ENCODE results near the gene HIVEP3. TPM values are rescaled to one million over a fixed set of nuclear protein-coding genes. Genes with fewer than 3 reads are reported as not detected.

The HIVEP3 gene
- total RNA-seq, 4 donors from 2014 or later, result 4.6 to 8.3 (median 6.5) TPM

- H3K27me3 ChIP-seq, result no peaks in the 10 kb centered on the region
- TF ChIP-seq CTCF (IDR thresholded peaks at IDR 0.05), result no peak
- TF ChIP-seq POLR2A (IDR thresholded peaks at IDR 0.05), result no peak
- peak overlapping the region in 1 of 4 donors; percentile 44 for H3K27ac ChIP-seq
- peaks cover 0 to 12% (median 3%) of the 10 kb centered on the region in 4 donors for H3K4me1 ChIP-seq
- no peak overlapping the region for H3K4me3 ChIP-seq
- H3K9me3 ChIP-seq, result no peaks in the 10 kb centered on the region
- DNase-seq, result peak in 1 of 3 donors; percentile 41
- H3K36me3 ChIP-seq, result no peaks in the 10 kb centered on the region
These were observed 295.6 kb downstream of the HIVEP3 start for GRCh38 chr1:41622859-41623732.

GRCh38 chr1:41622402-41622801, 296.3 kb downstream of the HIVEP3 start:
- Histone ChIP-seq H3K4me1 (peaks cover 0 to 12% (median 5%) of the 10 kb centered on the region in 4 donors), H3K4me3 (no peak overlapping the region), H3K36me3 (no peaks in the 10 kb centered on the region), H3K27me3 (no peaks in the 10 kb centered on the region), H3K27ac (no peak overlapping the region), H3K9me3 (no peaks in the 10 kb centered on the region)
- DNase-seq, result no peak
- TF ChIP-seq POLR2A (IDR thresholded peaks at IDR 0.05) (no peak), CTCF (IDR thresholded peaks at IDR 0.05) (no peak)

- H3K4me3 ChIP-seq, result no peak overlapping the region
- TF ChIP-seq POLR2A (IDR thresholded peaks at IDR 0.05), result no peak
- TF ChIP-seq CTCF (IDR thresholded peaks at IDR 0.05), result no peak
- H3K36me3 ChIP-seq, result no peaks in the 10 kb centered on the region
- no peaks in the 10 kb centered on the region for H3K9me3 ChIP-seq
- H3K27me3 ChIP-seq, result no peaks in the 10 kb centered on the region
- H3K27ac ChIP-seq, result no peak overlapping the region
- peaks cover 0 to 12% (median 5%) of the 10 kb centered on the region in 4 donors for H3K4me1 ChIP-seq
- no peak for DNase-seq
These were observed 296.9 kb downstream of the HIVEP3 start for GRCh38 chr1:41621791-41622190.

GRCh38 chr1:41621256-41621655, 297.5 kb downstream of the HIVEP3 start:
- no peak overlapping the region for H3K4me3 ChIP-seq
- no peaks in the 10 kb centered on the region for H3K9me3 ChIP-seq
- peaks cover 0 to 12% (median 5%) of the 10 kb centered on the region in 4 donors for H3K4me1 ChIP-seq
- no peak for TF ChIP-seq CTCF (IDR thresholded peaks at IDR 0.05)
- no peak for TF ChIP-seq POLR2A (IDR thresholded peaks at IDR 0.05)
- DNase-seq, result no peak
- H3K36me3 ChIP-seq, result no peaks in the 10 kb centered on the region
- no peaks in the 10 kb centered on the region for H3K27me3 ChIP-seq
- H3K27ac ChIP-seq, result no peak overlapping the region

DNA sequence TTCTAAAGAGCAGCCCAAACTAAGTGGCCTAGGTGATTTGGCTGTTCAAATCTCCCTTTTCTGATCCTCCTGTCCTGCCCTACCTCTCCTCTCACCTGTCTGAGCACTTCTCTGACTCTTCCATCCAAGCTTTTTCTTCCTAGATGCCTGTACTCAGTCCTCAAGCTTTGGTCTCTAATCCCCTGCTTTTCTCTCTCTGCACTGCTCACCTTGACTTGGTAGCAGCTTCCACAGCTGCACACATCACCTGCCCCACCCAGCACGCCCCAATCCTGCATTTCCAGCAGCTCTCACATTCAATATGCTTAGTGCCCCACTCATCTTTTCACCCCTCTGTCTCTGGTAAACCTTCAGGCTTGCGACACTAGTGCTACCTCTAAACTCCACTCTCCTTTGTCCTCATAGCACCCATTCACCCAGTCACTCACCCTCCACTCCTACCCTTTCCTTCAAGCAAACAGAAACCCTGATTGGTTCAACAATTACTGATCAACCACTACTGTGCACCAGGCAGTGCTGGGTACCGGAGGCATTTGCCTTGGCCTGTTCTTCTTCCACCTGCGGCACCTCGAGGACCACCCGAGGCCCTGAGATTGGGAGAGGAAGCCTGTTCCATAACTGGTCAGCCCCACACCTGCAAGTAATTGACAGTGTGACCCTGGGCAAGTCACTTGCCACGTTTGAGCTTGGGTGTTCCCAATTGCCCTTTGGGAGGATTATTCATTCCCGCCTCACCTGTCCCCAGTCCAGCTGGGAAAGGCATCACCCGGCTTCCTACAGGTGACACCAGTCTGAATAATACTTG, 298.2 kb downstream of the HIVEP3 start:
- Histone ChIP-seq H3K27ac (no peak overlapping the region), H3K27me3 (no peaks in the 10 kb centered on the region), H3K36me3 (no peaks in the 10 kb centered on the region), H3K9me3 (no peaks in the 10 kb centered on the region), H3K4me1 (peaks cover 0 to 12% (median 5%) of the 10 kb centered on the region in 4 donors), H3K4me3 (no peak overlapping the region)
- TF ChIP-seq CTCF (IDR thresholded peaks at IDR 0.05) (no peak), POLR2A (IDR thresholded peaks at IDR 0.05) (no peak)
- no peak for DNase-seq
